HepG2 (cell line): ENCODE data around the gene KIAA1328. TPM values are rescaled to one million over a fixed set of nuclear protein-coding genes. Genes with fewer than 3 reads are reported as not detected.

Source experiments
- ARNT2 ChIP-seq: sonication (generic); formaldehyde crosslinking; IDR thresholded peaks from 2 replicates; pipeline ENCODE4 v1.8.0; 2022; ENCODE audit warnings: mild to moderate bottlenecking, low read depth, missing genetic modification reagents, moderate library complexity
- BRD4 ChIP-seq: sonication (generic); formaldehyde crosslinking; IDR thresholded peaks from 2 replicates; pipeline ENCODE4 v1.4.0; 2020; ENCODE audit warnings: missing genetic modification reagents
- FOSL2 ChIP-seq: sonication (generic); formaldehyde crosslinking; IDR thresholded peaks from 2 replicates; pipeline ENCODE4 v1.4.0; 2020; ENCODE audit warnings: missing genetic modification reagents
- GLI4 ChIP-seq: sonication (generic); formaldehyde crosslinking; IDR thresholded peaks from 2 replicates; pipeline ENCODE4 v1.5.1; 2020; ENCODE audit warnings: missing genetic modification reagents, mild to moderate bottlenecking, moderate library complexity, borderline replicate concordance
- HDAC2 ChIP-seq: sonication (generic); formaldehyde crosslinking; IDR thresholded peaks from 2 replicates; pipeline ENCODE4 v1.4.0; 2020; ENCODE audit warnings: missing genetic modification reagents
- HOXA7 ChIP-seq: sonication (generic); formaldehyde crosslinking; IDR thresholded peaks from 2 replicates; pipeline ENCODE4 v1.8.1; 2022; ENCODE audit warnings: mild to moderate bottlenecking, missing genetic modification reagents, moderate library complexity
- KDM6A ChIP-seq: IDR thresholded peaks from 2 replicates; pipeline ENCODE4 v1.6.1; 2016; ENCODE audit warnings: low read depth
- MAFG ChIP-seq: sonication (generic); formaldehyde crosslinking; IDR thresholded peaks from 2 replicates; pipeline ENCODE4 v1.5.1; 2020; ENCODE audit warnings: mild to moderate bottlenecking, missing genetic modification reagents
- PAWR ChIP-seq: sonication (generic); formaldehyde crosslinking; IDR thresholded peaks from 2 replicates; pipeline ENCODE4 v1.4.0; 2020; ENCODE audit warnings: missing genetic modification reagents, mild to moderate bottlenecking, borderline replicate concordance
- SPEN ChIP-seq: sonication (generic); formaldehyde crosslinking; IDR thresholded peaks from 2 replicates; pipeline ENCODE4 v1.5.1; 2020; ENCODE audit warnings: low read depth, mild to moderate bottlenecking, missing genetic modification reagents
- XRCC5 ChIP-seq: fragments of 200-400 bp; formaldehyde crosslinking; optimal IDR thresholded peaks from 2 replicates; pipeline ENCODE3; 2017; ENCODE audit warnings: mild to moderate bottlenecking, low read length
- ZBTB7A ChIP-seq: sonication (generic); formaldehyde crosslinking; IDR thresholded peaks from 2 replicates; pipeline ENCODE4 v1.8.0; 2022; ENCODE audit warnings: mild to moderate bottlenecking, missing genetic modification reagents
- ZNF264 ChIP-seq: sonication (generic); formaldehyde crosslinking; IDR thresholded peaks from 2 replicates; pipeline ENCODE4 v1.4.0; 2020; ENCODE audit warnings: missing genetic modification reagents
- ZNF816 ChIP-seq: sonication (generic); formaldehyde crosslinking; IDR thresholded peaks from 2 replicates; pipeline ENCODE4 v1.8.0; 2022; ENCODE audit warnings: missing genetic modification reagents, mild to moderate bottlenecking, borderline replicate concordance
- polyA plus RNA-seq, 8 experiments: library from polyadenylated mRNA; depleted of rRNA in 3 of 8; stranded (reverse) in 7 of 8; unstranded in 1 of 8; fragments of >200 nt; fragmentation: Illumina TruSeq in 4 of 8; extraction: Trizol in 4 of 8; gene quantifications; 2 replicates each; pipeline versions ENCODE4 v1.2.1 to v1.2.3, GENCODE V29; 2011 to 2016; ENCODE audit warnings: low read depth in 4 of 8, missing spikeins in 1 of 8, mixed read lengths in 1 of 8; ENCODE audit not compliant: insufficient read depth in 1 of 8
- total RNA-seq, 5 experiments: library from RNA; depleted of rRNA; stranded (reverse); fragments of >200 nt; fragmentation: Illumina TruSeq; extraction: Trizol; gene quantifications; 2 replicates each; pipeline ENCODE4 v1.2.3, GENCODE V29; 2016; ENCODE audit warnings: low read depth in 1 of 5
- TF ChIP-seq, protein P1 (sequence below): sonication (generic); formaldehyde crosslinking; IDR thresholded peaks from 2 replicates; pipeline ENCODE4 v1.4.0; 2020; ENCODE audit warnings: missing genetic modification reagents, mild to moderate bottlenecking, borderline replicate concordance
- TF ChIP-seq, protein P2 (sequence below): sonication (generic); formaldehyde crosslinking; IDR thresholded peaks from 2 replicates; pipeline ENCODE4 v1.8.0; 2022; ENCODE audit warnings: missing genetic modification reagents, low read depth, mild to moderate bottlenecking, borderline replicate concordance
- TF ChIP-seq, protein P3 (sequence below): sonication (generic); formaldehyde crosslinking; IDR thresholded peaks from 2 replicates; pipeline ENCODE4 v1.4.0; 2020; ENCODE audit warnings: low read depth, mild to moderate bottlenecking, missing genetic modification reagents
- TF ChIP-seq, protein P4 (sequence below): IDR thresholded peaks from 2 replicates; pipeline ENCODE4 v1.4.0; 2020; ENCODE audit warnings: mild to moderate bottlenecking, missing genetic modification reagents
- TF ChIP-seq, protein P5 (sequence below): sonication (generic); formaldehyde crosslinking; IDR thresholded peaks from 2 replicates; pipeline ENCODE4 v1.4.0; 2020; ENCODE audit warnings: missing genetic modification reagents

KIAA1328 gene
- total and polyA plus RNA-seq, 2 of the 13 experiments (the other 11 are each of a cell fraction or from before 2014, with no cell fraction given): 4.1 to 6.0 TPM

DNA sequence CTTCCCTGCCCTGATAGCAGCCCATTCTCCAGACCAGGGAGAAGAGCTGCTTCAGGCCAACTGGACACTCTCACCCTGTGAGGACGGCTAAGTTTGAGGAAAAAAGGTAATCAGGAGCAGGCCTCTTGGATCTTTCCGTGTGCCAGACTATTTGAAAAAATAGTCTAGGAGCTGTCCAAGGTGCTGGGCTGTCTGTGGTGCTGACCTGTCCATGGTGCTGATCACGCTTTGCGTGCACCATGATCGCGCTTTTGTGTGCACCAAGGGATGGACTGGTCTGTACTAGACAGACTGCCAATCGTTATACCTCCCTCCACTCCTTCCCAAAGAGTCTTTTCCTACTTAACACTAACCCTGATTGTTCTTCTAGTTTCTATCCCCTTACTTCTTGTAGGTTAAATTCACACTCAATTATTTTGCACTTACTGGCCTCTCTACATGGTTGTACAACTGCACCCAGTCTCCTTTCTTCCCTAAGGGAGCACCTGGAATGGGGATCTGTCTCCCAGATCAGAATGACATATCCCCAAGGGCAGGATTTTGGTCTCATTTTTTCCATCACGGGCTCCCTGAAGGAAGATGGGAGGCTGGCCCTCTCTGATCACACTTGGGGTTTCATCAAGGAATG lies 441.2 kb downstream of the KIAA1328 start (continued):
- TF ChIP-seq, protein P1, sequence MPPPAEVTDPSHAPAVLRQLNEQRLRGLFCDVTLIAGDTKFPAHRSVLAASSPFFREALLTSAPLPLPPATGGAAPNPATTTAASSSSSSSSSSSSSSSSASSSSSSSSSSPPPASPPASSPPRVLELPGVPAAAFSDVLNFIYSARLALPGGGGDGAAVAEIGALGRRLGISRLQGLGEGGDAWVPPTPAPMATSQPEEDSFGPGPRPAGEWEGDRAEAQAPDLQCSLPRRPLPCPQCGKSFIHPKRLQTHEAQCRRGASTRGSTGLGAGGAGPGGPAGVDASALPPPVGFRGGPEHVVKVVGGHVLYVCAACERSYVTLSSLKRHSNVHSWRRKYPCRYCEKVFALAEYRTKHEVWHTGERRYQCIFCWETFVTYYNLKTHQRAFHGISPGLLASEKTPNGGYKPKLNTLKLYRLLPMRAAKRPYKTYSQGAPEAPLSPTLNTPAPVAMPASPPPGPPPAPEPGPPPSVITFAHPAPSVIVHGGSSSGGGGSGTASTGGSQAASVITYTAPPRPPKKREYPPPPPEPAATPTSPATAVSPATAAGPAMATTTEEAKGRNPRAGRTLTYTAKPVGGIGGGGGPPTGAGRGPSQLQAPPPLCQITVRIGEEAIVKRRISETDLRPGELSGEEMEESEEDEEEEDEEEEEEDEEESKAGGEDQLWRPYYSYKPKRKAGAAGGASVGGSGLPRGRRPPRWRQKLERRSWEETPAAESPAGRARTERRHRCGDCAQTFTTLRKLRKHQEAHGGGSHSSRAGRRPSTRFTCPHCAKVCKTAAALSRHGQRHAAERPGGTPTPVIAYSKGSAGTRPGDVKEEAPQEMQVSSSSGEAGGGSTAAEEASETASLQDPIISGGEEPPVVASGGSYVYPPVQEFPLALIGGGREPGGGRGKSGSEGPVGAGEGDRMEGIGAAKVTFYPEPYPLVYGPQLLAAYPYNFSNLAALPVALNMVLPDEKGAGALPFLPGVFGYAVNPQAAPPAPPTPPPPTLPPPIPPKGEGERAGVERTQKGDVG (CRISPR knock-in tag): peak; percentile 96; the same call in 1 of the 2 replicates
- TF ChIP-seq, protein P2, sequence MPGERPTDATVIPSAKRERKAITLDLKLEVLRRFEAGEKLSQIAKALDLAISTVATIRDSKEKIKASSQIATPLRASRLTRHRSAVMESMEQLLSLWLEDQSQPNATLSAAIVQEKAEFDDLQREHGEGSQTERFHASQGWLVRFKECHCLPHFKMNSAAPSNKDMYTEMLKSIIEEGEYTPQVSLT (CRISPR knock-in tag): peak; percentile 99; the same call in 1 of the 2 replicates
- peak; percentile 100 for TF ChIP-seq ZNF264 (CRISPR knock-in tag)
- peak; percentile 100 for TF ChIP-seq ZBTB7A (CRISPR knock-in tag)
- TF ChIP-seq, protein P3, sequence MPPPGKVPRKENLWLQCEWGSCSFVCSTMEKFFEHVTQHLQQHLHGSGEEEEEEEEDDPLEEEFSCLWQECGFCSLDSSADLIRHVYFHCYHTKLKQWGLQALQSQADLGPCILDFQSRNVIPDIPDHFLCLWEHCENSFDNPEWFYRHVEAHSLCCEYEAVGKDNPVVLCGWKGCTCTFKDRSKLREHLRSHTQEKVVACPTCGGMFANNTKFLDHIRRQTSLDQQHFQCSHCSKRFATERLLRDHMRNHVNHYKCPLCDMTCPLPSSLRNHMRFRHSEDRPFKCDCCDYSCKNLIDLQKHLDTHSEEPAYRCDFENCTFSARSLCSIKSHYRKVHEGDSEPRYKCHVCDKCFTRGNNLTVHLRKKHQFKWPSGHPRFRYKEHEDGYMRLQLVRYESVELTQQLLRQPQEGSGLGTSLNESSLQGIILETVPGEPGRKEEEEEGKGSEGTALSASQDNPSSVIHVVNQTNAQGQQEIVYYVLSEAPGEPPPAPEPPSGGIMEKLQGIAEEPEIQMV: peak; percentile 98
- TF ChIP-seq HDAC2: peak; percentile 99
- TF ChIP-seq, protein P4, sequence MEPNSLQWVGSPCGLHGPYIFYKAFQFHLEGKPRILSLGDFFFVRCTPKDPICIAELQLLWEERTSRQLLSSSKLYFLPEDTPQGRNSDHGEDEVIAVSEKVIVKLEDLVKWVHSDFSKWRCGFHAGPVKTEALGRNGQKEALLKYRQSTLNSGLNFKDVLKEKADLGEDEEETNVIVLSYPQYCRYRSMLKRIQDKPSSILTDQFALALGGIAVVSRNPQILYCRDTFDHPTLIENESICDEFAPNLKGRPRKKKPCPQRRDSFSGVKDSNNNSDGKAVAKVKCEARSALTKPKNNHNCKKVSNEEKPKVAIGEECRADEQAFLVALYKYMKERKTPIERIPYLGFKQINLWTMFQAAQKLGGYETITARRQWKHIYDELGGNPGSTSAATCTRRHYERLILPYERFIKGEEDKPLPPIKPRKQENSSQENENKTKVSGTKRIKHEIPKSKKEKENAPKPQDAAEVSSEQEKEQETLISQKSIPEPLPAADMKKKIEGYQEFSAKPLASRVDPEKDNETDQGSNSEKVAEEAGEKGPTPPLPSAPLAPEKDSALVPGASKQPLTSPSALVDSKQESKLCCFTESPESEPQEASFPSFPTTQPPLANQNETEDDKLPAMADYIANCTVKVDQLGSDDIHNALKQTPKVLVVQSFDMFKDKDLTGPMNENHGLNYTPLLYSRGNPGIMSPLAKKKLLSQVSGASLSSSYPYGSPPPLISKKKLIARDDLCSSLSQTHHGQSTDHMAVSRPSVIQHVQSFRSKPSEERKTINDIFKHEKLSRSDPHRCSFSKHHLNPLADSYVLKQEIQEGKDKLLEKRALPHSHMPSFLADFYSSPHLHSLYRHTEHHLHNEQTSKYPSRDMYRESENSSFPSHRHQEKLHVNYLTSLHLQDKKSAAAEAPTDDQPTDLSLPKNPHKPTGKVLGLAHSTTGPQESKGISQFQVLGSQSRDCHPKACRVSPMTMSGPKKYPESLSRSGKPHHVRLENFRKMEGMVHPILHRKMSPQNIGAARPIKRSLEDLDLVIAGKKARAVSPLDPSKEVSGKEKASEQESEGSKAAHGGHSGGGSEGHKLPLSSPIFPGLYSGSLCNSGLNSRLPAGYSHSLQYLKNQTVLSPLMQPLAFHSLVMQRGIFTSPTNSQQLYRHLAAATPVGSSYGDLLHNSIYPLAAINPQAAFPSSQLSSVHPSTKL (CRISPR knock-in tag): peak; percentile 96
- peak; percentile 76 for TF ChIP-seq XRCC5
- TF ChIP-seq SPEN (CRISPR knock-in tag): peak; percentile 98
- TF ChIP-seq, protein P5, sequence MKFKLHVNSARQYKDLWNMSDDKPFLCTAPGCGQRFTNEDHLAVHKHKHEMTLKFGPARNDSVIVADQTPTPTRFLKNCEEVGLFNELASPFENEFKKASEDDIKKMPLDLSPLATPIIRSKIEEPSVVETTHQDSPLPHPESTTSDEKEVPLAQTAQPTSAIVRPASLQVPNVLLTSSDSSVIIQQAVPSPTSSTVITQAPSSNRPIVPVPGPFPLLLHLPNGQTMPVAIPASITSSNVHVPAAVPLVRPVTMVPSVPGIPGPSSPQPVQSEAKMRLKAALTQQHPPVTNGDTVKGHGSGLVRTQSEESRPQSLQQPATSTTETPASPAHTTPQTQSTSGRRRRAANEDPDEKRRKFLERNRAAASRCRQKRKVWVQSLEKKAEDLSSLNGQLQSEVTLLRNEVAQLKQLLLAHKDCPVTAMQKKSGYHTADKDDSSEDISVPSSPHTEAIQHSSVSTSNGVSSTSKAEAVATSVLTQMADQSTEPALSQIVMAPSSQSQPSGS: peak; percentile 99
- peak; percentile 65; the same call in 1 of the 2 replicates for TF ChIP-seq BRD4 (CRISPR knock-in tag)
- TF ChIP-seq KDM6A (CRISPR knock-in tag): peak; percentile 73
- TF ChIP-seq ZNF816 (CRISPR knock-in tag): peak; percentile 100
- peak; percentile 99 for TF ChIP-seq HOXA7 (CRISPR knock-in tag)
- peak; percentile 100 for TF ChIP-seq GLI4 (CRISPR knock-in tag)
- TF ChIP-seq ARNT2 (CRISPR knock-in tag): peak; percentile 99
- peak; percentile 92 for TF ChIP-seq FOSL2 (CRISPR knock-in tag)
- TF ChIP-seq PAWR (CRISPR knock-in tag): peak; percentile 99
- peak; percentile 83 for TF ChIP-seq MAFG
